ENCODE data around the gene GRB10. TPM values are rescaled to one million over a fixed set of nuclear protein-coding genes. Genes with fewer than 3 reads are reported as not detected.

Gene GRB10
- total and polyA plus RNA-seq, 2 experiments from 2014 or later: 35.0 to 154 TPM

- TF ChIP-seq STAT1 (IDR thresholded peaks at IDR 0.05; ENCODE audit: unreplicated experiment): no peak
- TF ChIP-seq, protein P1, sequence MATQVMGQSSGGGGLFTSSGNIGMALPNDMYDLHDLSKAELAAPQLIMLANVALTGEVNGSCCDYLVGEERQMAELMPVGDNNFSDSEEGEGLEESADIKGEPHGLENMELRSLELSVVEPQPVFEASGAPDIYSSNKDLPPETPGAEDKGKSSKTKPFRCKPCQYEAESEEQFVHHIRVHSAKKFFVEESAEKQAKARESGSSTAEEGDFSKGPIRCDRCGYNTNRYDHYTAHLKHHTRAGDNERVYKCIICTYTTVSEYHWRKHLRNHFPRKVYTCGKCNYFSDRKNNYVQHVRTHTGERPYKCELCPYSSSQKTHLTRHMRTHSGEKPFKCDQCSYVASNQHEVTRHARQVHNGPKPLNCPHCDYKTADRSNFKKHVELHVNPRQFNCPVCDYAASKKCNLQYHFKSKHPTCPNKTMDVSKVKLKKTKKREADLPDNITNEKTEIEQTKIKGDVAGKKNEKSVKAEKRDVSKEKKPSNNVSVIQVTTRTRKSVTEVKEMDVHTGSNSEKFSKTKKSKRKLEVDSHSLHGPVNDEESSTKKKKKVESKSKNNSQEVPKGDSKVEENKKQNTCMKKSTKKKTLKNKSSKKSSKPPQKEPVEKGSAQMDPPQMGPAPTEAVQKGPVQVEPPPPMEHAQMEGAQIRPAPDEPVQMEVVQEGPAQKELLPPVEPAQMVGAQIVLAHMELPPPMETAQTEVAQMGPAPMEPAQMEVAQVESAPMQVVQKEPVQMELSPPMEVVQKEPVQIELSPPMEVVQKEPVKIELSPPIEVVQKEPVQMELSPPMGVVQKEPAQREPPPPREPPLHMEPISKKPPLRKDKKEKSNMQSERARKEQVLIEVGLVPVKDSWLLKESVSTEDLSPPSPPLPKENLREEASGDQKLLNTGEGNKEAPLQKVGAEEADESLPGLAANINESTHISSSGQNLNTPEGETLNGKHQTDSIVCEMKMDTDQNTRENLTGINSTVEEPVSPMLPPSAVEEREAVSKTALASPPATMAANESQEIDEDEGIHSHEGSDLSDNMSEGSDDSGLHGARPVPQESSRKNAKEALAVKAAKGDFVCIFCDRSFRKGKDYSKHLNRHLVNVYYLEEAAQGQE (IDR thresholded peaks at IDR 0.05; ENCODE audit: unreplicated experiment): no peak
- no peak for TF ChIP-seq POLR2AphosphoS5 (IDR thresholded peaks at IDR 0.05; ENCODE audit: low read depth)
- no peak for TF ChIP-seq JUNB (IDR thresholded peaks at IDR 0.05; ENCODE audit: unreplicated experiment)
- no peak for TF ChIP-seq ZNF114 (CRISPR knock-in tag; IDR thresholded peaks at IDR 0.05)
- TF ChIP-seq EZH2phosphoT487 (IDR thresholded peaks at IDR 0.05; ENCODE audit: unreplicated experiment): no peak
- no peak for TF ChIP-seq EZH2 (IDR thresholded peaks at IDR 0.05; ENCODE audit: low read depth, unreplicated experiment)
These were observed 162.3 kb downstream of the GRB10 start (continued) for GRCh38 chr7:50620433-50620832.

GRCh38 chr7:50619684-50620083, 163.0 kb downstream of the GRB10 start:
- no peak overlapping the region for H3K4me3 Mint-ChIP-seq
- peaks cover 4% of the 10 kb centered on the region; the same call in 1 of the 2 replicates for H3K36me3 ChIP-seq (ENCODE audit: insufficient read depth)
- no peaks in the 10 kb centered on the region; the same call in 2 of the 3 replicates for H3K9me3 Mint-ChIP-seq
- no peak overlapping the region for H2AFZ ChIP-seq
- ATAC-seq (no peak), DNase-seq (ENCODE audit: low spot score) (no peak)
- H3K4me3 ChIP-seq: no peak overlapping the region
- H3K36me3 Mint-ChIP-seq (ENCODE audit: low read depth): peaks cover 27% of the 10 kb centered on the region
- H3K4me2 ChIP-seq: no peak overlapping the region
- no peak overlapping the region for H3K27ac ChIP-seq (ENCODE audit: low read depth)
- no peak overlapping the region for H3K27ac Mint-ChIP-seq
- peaks cover 3% of the 10 kb centered on the region; the same call in 1 of the 3 replicates for H3K4me1 Mint-ChIP-seq
- H3F3A ChIP-seq (replicated peaks; ENCODE audit: low read depth): no peaks in the 10 kb centered on the region
- peaks cover 6% of the 10 kb centered on the region; the same call in 1 of the 2 replicates for H4K20me1 ChIP-seq (replicated peaks; ENCODE audit: insufficient read depth)
- H3K27me3 Mint-ChIP-seq (ENCODE audit: insufficient read depth, low read depth, poor library complexity): peaks cover 2% of the 10 kb centered on the region
- H3K27me3 ChIP-seq (ENCODE audit: insufficient read depth): no peaks in the 10 kb centered on the region
- H3K79me2 ChIP-seq (replicated peaks; ENCODE audit: insufficient read depth): no peaks in the 10 kb centered on the region; the same call in 1 of the 2 replicates
- H3K9me2 ChIP-seq (ENCODE audit: insufficient read depth): no peaks in the 10 kb centered on the region
- no peaks in the 10 kb centered on the region for H3K4me1 ChIP-seq (ENCODE audit: insufficient read depth)
- TF ChIP-seq STAT1 (IDR thresholded peaks at IDR 0.05; ENCODE audit: unreplicated experiment): no peak
- TF ChIP-seq ZNF462 (CRISPR knock-in tag; IDR thresholded peaks at IDR 0.05): no peak
- no peak for TF ChIP-seq ZNF114 (CRISPR knock-in tag; IDR thresholded peaks at IDR 0.05)
- TF ChIP-seq NANOG (IDR thresholded peaks at IDR 0.05; ENCODE audit: borderline replicate concordance): no peak
- TF ChIP-seq CREB1 (CRISPR knock-in tag; IDR thresholded peaks at IDR 0.05; ENCODE audit: low read depth): no peak
- TF ChIP-seq EZH2 (IDR thresholded peaks at IDR 0.05; ENCODE audit: low read depth, unreplicated experiment): no peak
- TF ChIP-seq, protein P1 (IDR thresholded peaks at IDR 0.05; ENCODE audit: unreplicated experiment): no peak
- no peak for TF ChIP-seq JUNB (IDR thresholded peaks at IDR 0.05; ENCODE audit: unreplicated experiment)
- TF ChIP-seq POLR2AphosphoS5 (IDR thresholded peaks at IDR 0.05; ENCODE audit: low read depth): no peak

All from GM23338 (cell line).